ENCODE measurements around the gene SRGAP2C. TPM values are rescaled to one million over a fixed set of nuclear protein-coding genes. Genes with fewer than 3 reads are reported as not detected.
A peak's percentile ranks its signal among the peaks of the same experiment; 100 is the strongest.
"Not testable (repeated sequence)": the region's sequence is repeated elsewhere in the genome, so short reads cannot be mapped to it uniquely, and the experiment has no call there.

Gene SRGAP2C
- total and polyA plus RNA-seq, 2 of the 13 experiments (the other 11 are each of a cell fraction or from before 2014, with no cell fraction given), result 6.9 to 8.4 TPM

- BruUV-seq (replicated peaks); CTCF ChIA-PET (ENCODE audit: low intra/inter-chr PET ratio, low total read pairs); DNase-seq (ENCODE audit: low spot score); ATAC-seq; H3K36me3 ChIP-seq (replicated peaks in 1 of 2; ENCODE audit: control insufficient read depth in 1 of 2, insufficient read depth in 2 of 2, low read length in 2 of 2); H3K27ac ChIP-seq (ENCODE audit: extremely low read length, insufficient read depth, low read length); POLR2A ChIA-PET; H4K20me1 ChIP-seq (ENCODE audit: insufficient read depth, low read length); H3K4me1 ChIP-seq (ENCODE audit: insufficient read depth, low read length); H3K9me3 ChIP-seq (ENCODE audit: low read length); FAIRE-seq; H3K27me3 ChIP-seq (ENCODE audit: control insufficient read depth in 1 of 2, insufficient read depth in 2 of 2, low read length in 2 of 2); H2AFZ ChIP-seq (ENCODE audit: low read length); H3K79me2 ChIP-seq (ENCODE audit: insufficient read depth, low read length); H3K4me3 ChIP-seq (replicated peaks in 1 of 3; ENCODE audit: insufficient read depth in 1 of 3, low read depth in 2 of 3, low read length in 3 of 3); intact Hi-C loops (cut with micrococcal nuclease; ENCODE audit: unreplicated experiment); H3K9ac ChIP-seq (ENCODE audit: insufficient read depth, low read depth, low read length); H3K4me2 ChIP-seq (ENCODE audit: low read depth, low read length); in situ Hi-C loops (cut with HindIII; ENCODE audit: extremely low pct_ligation_motif_present, low pct_unique_long_range_greater_than_20kb); TF ChIP-seq ATF7 (CRISPR knock-in tag; IDR thresholded peaks at IDR 0.05): not testable (repeated sequence)
- 56% methylated on average over 6 of the region's 6 CpGs for WGBS (ENCODE audit: low lambda C conversion rate)
- TF ChIP-seq ZNF24 (IDR thresholded peaks at IDR 0.05), result peak; percentile 80
- TF ChIP-seq ATF7 (IDR thresholded peaks at IDR 0.05), result peak; percentile 89
These were observed 216.0 kb downstream of the SRGAP2C start for GRCh38 chr1:121400541-121401310.

DNA sequence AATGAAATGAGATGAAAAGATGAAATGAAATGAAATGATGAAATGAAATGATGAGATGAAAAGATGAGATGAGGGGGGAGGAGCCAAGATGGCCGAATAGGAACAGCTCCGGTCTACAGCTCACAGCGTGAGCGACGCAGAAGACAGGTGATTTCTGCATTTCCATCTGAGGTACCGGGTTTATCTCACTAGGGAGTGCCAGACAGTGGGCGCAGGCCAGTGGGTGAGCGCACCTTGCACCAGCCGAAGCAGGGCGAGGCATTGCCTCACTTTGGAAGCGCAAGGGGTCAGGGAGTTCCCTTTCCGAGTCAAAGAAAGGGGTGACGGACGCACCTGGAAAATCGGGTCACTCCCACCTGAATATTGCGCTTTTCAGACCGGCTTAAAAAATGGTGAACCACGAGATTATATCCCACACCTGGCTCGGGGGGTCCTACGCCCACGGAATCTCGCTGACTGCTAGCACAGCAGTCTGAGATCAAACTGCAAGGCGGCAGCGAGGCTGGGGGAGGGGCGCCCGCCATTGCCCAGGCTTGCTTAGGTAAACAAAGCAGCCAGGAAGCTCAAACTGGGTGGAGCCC lies 216.7 kb downstream of the SRGAP2C start:
- intact Hi-C loops (cut with micrococcal nuclease; ENCODE audit: unreplicated experiment); H3K27ac ChIP-seq (ENCODE audit: extremely low read length, insufficient read depth, low read length); CTCF ChIA-PET (ENCODE audit: low intra/inter-chr PET ratio, low total read pairs); H3K4me2 ChIP-seq (ENCODE audit: low read depth, low read length); FAIRE-seq; H3K9ac ChIP-seq (ENCODE audit: insufficient read depth, low read depth, low read length); BruUV-seq (replicated peaks); POLR2A ChIA-PET; H3K9me3 ChIP-seq (ENCODE audit: low read length); H3K79me2 ChIP-seq (ENCODE audit: insufficient read depth, low read length); H3K4me1 ChIP-seq (ENCODE audit: insufficient read depth, low read length); H3K4me3 ChIP-seq (replicated peaks in 1 of 3; ENCODE audit: insufficient read depth in 1 of 3, low read depth in 2 of 3, low read length in 3 of 3); ATAC-seq; H3K36me3 ChIP-seq (replicated peaks in 1 of 2; ENCODE audit: control insufficient read depth in 1 of 2, insufficient read depth in 2 of 2, low read length in 2 of 2); DNase-seq (ENCODE audit: low spot score); in situ Hi-C loops (cut with HindIII; ENCODE audit: extremely low pct_ligation_motif_present, low pct_unique_long_range_greater_than_20kb); H4K20me1 ChIP-seq (ENCODE audit: insufficient read depth, low read length); H2AFZ ChIP-seq (ENCODE audit: low read length); H3K27me3 ChIP-seq (ENCODE audit: control insufficient read depth in 1 of 2, insufficient read depth in 2 of 2, low read length in 2 of 2): not testable (repeated sequence)
- TF ChIP-seq ZNF281 (CRISPR knock-in tag; IDR thresholded peaks at IDR 0.05; ENCODE audit: borderline replicate concordance), result peak; percentile 71
- WGBS (ENCODE audit: low lambda C conversion rate), result 90% methylated on average over 16 of the region's 26 CpGs

- H3K79me2 ChIP-seq (ENCODE audit: insufficient read depth, low read length); H3K4me3 ChIP-seq (replicated peaks in 1 of 3; ENCODE audit: insufficient read depth in 1 of 3, low read depth in 2 of 3, low read length in 3 of 3); H3K27me3 ChIP-seq (ENCODE audit: control insufficient read depth in 1 of 2, insufficient read depth in 2 of 2, low read length in 2 of 2); FAIRE-seq; H2AFZ ChIP-seq (ENCODE audit: low read length); H3K4me1 ChIP-seq (ENCODE audit: insufficient read depth, low read length); intact Hi-C loops (cut with micrococcal nuclease; ENCODE audit: unreplicated experiment); in situ Hi-C loops (cut with HindIII; ENCODE audit: extremely low pct_ligation_motif_present, low pct_unique_long_range_greater_than_20kb); BruUV-seq (replicated peaks); H3K4me2 ChIP-seq (ENCODE audit: low read depth, low read length); DNase-seq (ENCODE audit: low spot score); H3K36me3 ChIP-seq (replicated peaks in 1 of 2; ENCODE audit: control insufficient read depth in 1 of 2, insufficient read depth in 2 of 2, low read length in 2 of 2); H3K27ac ChIP-seq (ENCODE audit: extremely low read length, insufficient read depth, low read length); H4K20me1 ChIP-seq (ENCODE audit: insufficient read depth, low read length); H3K9me3 ChIP-seq (ENCODE audit: low read length); POLR2A ChIA-PET; CTCF ChIA-PET (ENCODE audit: low intra/inter-chr PET ratio, low total read pairs); ATAC-seq; H3K9ac ChIP-seq (ENCODE audit: insufficient read depth, low read depth, low read length): not testable (repeated sequence)
- WGBS (ENCODE audit: low lambda C conversion rate), result 59% methylated on average over 6 of the region's 7 CpGs
These were observed 218.5 kb downstream of the SRGAP2C start for GRCh38 chr1:121403254-121403653.
